Suprapubic skin (tissue), 4 donors: ENCODE measurements around the gene CORO2A. TPM values are rescaled to one million over a fixed set of nuclear protein-coding genes. Genes with fewer than 3 reads are reported as not detected.

Experiments
- DNase-seq, 2 donors: peaks; one replicate each; pipeline ENCODE4 v3.0.0-alpha.2; 2019; ENCODE audit warnings: low spot score in 2 of 2
- H3K27ac ChIP-seq: fragments of 200-600 bp; sonication (generic); one replicate; pipeline ENCODE4 v1.5.1; 2019
- H3K27me3 ChIP-seq: fragments of 200-600 bp; sonication (generic); one replicate; pipeline ENCODE4 v1.5.1; 2019
- H3K36me3 ChIP-seq: fragments of 200-600 bp; sonication (generic); one replicate; pipeline ENCODE4 v1.5.1; 2019
- H3K4me1 ChIP-seq: fragments of 200-600 bp; sonication (generic); one replicate; pipeline ENCODE4 v1.5.1; 2019
- H3K4me3 ChIP-seq: fragments of 200-600 bp; sonication (generic); one replicate; pipeline ENCODE4 v1.5.1; 2019; ENCODE audit warnings: mild to moderate bottlenecking
- H3K9me3 ChIP-seq: fragments of 200-600 bp; sonication (generic); one replicate; pipeline ENCODE4 v1.5.1; 2019
- EP300 ChIP-seq: sonication (generic); formaldehyde crosslinking; IDR thresholded peaks from one replicate; pipeline ENCODE4 v1.6.1; 2017; ENCODE audit warnings: antibody characterized with exemption
- POLR2A ChIP-seq, 2 donors: fragments of 450-650 bp; IDR thresholded peaks; one replicate each; pipeline ENCODE4 v1.6.1; 2017; ENCODE audit warnings: antibody characterized with exemption in 2 of 2, mild to moderate bottlenecking in 2 of 2, moderate library complexity in 2 of 2
- POLR2AphosphoS5 ChIP-seq, 3 donors: sonication (generic); formaldehyde crosslinking; IDR thresholded peaks; one replicate each; pipeline ENCODE4 v1.6.1; 2017; ENCODE audit warnings: antibody characterized with exemption in 3 of 3
- WGBS: methylation state at CpG from one replicate; pipeline ENCODE4 v1.1.5; 2018; 5-methylcytosine and 5-hydroxymethylcytosine counted together
- total RNA-seq, 4 donors: library from RNA; depleted of rRNA; stranded (reverse); fragments of >200 nt; gene quantifications; one replicate each; pipeline ENCODE4 v1.1.0, GENCODE V29; 2016
- TF ChIP-seq, protein P1 (sequence below), 2 donors: fragments of 200-600 bp in 1 of 2; fragments of 450-650 bp in 1 of 2; sonication (generic) in 1 of 2; IDR thresholded peaks; one replicate each; pipeline ENCODE4 v1.5.1; 2016 to 2019; ENCODE audit warnings: antibody characterized with exemption in 2 of 2, mild to moderate bottlenecking in 1 of 2, moderate library complexity in 1 of 2

Gene CORO2A
- total RNA-seq, 4 donors from 2014 or later: 17.5 to 25.0 (median 19.9) TPM

DNA sequence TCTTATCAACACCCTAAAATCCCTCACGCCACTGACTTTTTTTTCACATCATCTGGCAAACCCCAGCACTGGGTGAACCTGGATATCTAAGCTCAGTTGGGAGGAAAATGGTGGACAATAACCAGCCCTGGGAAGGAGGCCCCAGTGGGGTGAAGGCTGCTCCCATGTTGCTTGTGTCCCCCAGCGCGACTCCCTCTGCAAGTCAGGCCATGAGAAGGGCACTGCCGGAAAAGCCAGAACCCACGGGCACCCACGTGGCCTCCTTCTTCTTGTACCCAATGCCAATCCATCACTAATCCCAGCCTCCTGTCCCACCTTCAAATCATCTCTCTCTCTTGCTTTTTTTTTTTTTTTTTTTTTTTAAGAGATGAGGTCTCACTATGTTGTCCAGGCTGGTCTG, 11.4 kb downstream of the CORO2A start:
- no peak overlapping the region for H3K4me3 ChIP-seq

DNA sequence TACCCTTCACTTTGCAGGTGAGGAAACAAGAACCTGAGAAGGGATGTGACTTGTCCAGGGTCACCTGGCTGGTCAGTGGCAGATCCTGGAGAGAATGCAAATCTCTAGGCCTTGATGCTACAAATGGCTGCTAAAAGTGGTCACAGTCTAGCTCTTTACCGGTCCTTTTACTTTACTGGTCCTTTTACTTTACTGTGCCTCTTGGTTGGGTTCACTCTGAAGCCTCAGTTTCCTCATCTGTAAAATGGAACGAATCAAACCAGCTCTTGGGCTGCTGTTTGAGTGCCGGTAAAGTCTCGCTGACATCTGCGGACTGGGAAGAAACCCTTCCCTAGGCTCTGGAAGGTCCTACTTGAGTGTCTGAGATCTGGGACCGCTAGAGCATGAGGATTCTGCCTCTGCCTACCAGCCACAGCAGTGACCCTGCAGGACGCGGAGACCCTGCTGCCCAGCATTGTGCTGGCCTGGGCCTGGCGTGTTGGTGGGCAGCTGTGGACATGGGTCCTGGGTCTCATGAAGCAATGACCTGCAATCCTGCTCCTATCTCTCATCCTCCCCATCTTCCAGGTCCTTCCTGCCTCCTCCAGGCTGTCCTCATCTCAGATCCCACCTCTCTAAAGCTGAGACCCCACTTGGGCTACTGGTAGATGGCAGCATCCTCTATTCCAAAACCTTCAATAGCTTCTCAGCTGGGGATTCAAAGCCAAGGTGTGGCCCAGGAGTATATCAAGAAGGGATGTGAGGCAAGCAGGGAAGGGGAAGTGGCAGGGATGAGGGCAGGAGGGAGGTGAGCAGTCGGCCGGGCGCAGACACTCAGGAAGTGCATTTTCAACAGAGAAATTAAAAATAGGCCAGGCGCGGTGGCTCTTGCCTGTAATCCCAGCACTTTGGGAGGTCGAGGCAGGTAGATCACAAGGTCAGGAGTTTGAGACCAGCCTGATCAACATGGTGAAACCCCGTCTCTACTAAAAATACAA, 13.3 kb downstream of the CORO2A start:
- no peaks in the 10 kb centered on the region for H3K36me3 ChIP-seq
- H3K27ac ChIP-seq: no peak overlapping the region
- H3K9me3 ChIP-seq: no peaks in the 10 kb centered on the region
- H3K4me3 ChIP-seq: no peak overlapping the region
- no peaks in the 10 kb centered on the region for H3K4me1 ChIP-seq
- DNase-seq: no peak
- H3K27me3 ChIP-seq: no peaks in the 10 kb centered on the region
- 86% methylated on average over 16 of the region's 16 CpGs for WGBS
- no peak for TF ChIP-seq EP300
- TF ChIP-seq, protein P1, sequence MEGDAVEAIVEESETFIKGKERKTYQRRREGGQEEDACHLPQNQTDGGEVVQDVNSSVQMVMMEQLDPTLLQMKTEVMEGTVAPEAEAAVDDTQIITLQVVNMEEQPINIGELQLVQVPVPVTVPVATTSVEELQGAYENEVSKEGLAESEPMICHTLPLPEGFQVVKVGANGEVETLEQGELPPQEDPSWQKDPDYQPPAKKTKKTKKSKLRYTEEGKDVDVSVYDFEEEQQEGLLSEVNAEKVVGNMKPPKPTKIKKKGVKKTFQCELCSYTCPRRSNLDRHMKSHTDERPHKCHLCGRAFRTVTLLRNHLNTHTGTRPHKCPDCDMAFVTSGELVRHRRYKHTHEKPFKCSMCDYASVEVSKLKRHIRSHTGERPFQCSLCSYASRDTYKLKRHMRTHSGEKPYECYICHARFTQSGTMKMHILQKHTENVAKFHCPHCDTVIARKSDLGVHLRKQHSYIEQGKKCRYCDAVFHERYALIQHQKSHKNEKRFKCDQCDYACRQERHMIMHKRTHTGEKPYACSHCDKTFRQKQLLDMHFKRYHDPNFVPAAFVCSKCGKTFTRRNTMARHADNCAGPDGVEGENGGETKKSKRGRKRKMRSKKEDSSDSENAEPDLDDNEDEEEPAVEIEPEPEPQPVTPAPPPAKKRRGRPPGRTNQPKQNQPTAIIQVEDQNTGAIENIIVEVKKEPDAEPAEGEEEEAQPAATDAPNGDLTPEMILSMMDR (IDR thresholded peaks at IDR 0.05): no peak
- no peak for TF ChIP-seq POLR2A (IDR thresholded peaks at IDR 0.05)
- TF ChIP-seq POLR2AphosphoS5 (IDR thresholded peaks at IDR 0.05): no peak

More for the DNA sequence above, 11.4 kb downstream of the CORO2A start:
- Histone ChIP-seq H3K4me1 (peaks cover 3% of the 10 kb centered on the region), H3K27ac (no peak overlapping the region), H3K36me3 (no peaks in the 10 kb centered on the region), H3K27me3 (no peaks in the 10 kb centered on the region), H3K9me3 (no peaks in the 10 kb centered on the region)
- no peak for DNase-seq
- 96% methylated on average over 6 of the region's 6 CpGs for WGBS
- TF ChIP-seq POLR2A (IDR thresholded peaks at IDR 0.05): no peak
- TF ChIP-seq, protein P1 (IDR thresholded peaks at IDR 0.05): no peak
- no peak for TF ChIP-seq EP300
- no peak for TF ChIP-seq POLR2AphosphoS5 (IDR thresholded peaks at IDR 0.05)

DNA sequence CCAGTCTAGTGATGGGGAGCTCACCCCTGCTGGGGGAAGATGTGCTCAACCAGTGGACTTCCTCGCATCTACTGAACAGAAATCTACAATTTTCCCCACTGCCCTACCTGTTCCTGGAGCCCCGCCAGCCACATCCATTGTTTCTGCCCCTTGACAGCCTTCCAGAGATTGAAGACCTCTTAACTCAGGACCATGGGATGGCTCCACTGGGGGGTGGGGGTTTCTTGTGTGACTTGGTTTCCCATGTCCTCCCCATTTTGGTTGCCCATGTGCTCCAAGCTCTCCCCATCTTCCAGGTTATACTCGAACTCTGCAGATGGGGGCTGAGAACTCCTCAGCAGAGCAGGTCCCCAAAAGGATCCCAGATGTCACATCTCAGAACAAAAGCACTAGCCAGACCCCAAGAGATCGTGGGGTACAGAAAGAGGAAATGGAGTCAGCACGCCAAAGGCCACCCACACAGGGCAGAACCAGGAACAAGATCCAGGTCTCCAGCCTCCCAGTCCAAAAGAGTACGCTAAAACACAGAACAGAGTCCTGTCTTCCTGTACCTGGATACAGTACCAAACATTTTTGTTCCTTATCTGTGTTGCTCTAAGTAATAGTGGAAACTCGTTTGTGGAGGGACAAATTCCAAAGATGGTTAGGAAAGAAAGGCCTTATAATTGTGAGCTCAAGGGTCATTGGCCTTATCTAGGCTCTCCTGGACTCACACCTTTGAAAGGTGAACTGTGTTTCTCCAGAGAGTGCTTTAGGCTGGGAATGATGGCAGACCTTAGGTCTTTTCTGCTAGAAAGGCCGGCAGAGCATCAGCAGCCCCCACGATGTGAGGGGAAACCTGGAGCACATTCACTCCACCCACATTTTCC, 15.8 kb downstream of the CORO2A start:
- no peak for DNase-seq
- peaks cover 5% of the 10 kb centered on the region for H3K4me1 ChIP-seq
- 79% methylated on average over 9 of the region's 9 CpGs for WGBS
- H3K36me3 ChIP-seq: no peaks in the 10 kb centered on the region
- TF ChIP-seq POLR2AphosphoS5 (IDR thresholded peaks at IDR 0.05) (no peak), POLR2A (IDR thresholded peaks at IDR 0.05) (no peak), EP300 (no peak)
- TF ChIP-seq, protein P1 (IDR thresholded peaks at IDR 0.05): no peak
- no peaks in the 10 kb centered on the region for H3K27me3 ChIP-seq
- no peaks in the 10 kb centered on the region for H3K9me3 ChIP-seq
- no peak overlapping the region for H3K27ac ChIP-seq
- H3K4me3 ChIP-seq: no peak overlapping the region

DNA sequence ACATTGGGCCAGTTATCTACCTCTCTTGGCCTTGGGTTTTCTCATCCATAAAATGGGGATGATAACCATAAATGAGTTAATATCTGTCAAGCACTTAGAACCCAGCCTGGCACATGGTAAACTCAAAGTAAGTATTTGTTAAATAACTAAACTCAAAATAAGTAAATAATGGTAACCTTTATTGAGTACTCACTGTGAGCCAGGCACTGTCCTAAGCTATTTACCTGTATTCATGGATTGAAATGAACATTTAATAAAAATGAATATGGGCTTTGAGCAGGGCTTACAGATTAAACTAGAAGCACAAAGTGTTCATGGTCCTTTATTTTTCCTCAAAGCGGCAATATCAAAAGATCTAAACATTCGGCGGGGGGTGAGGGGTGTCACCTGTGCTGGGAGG, 16.7 kb downstream of the CORO2A start:
- Histone ChIP-seq H3K27me3 (no peaks in the 10 kb centered on the region), H3K27ac (no peak overlapping the region), H3K9me3 (no peaks in the 10 kb centered on the region), H3K4me3 (no peak overlapping the region), H3K4me1 (peaks cover 13% of the 10 kb centered on the region), H3K36me3 (no peaks in the 10 kb centered on the region)
- 85% methylated on average over 3 of the region's 3 CpGs for WGBS
- no peak for DNase-seq
- no peak for TF ChIP-seq POLR2AphosphoS5 (IDR thresholded peaks at IDR 0.05)
- no peak for TF ChIP-seq EP300
- no peak for TF ChIP-seq POLR2A (IDR thresholded peaks at IDR 0.05)
- TF ChIP-seq, protein P1 (IDR thresholded peaks at IDR 0.05): no peak
